ENCODE results near the gene STX18. TPM values are rescaled to one million over a fixed set of nuclear protein-coding genes. Genes with fewer than 3 reads are reported as not detected.

STX18 gene
- 36.5 TPM for total RNA-seq
- long read RNA-seq, transcript STX18-201 (11 exons, 2,138 nt), result major isoform, 36 of 45 reads
- long read RNA-seq, partial matches to known transcripts, result 1 of 45 reads
- long read RNA-seq, other reads (novel, unspliced or antisense), result 7 of 45 reads

DNA sequence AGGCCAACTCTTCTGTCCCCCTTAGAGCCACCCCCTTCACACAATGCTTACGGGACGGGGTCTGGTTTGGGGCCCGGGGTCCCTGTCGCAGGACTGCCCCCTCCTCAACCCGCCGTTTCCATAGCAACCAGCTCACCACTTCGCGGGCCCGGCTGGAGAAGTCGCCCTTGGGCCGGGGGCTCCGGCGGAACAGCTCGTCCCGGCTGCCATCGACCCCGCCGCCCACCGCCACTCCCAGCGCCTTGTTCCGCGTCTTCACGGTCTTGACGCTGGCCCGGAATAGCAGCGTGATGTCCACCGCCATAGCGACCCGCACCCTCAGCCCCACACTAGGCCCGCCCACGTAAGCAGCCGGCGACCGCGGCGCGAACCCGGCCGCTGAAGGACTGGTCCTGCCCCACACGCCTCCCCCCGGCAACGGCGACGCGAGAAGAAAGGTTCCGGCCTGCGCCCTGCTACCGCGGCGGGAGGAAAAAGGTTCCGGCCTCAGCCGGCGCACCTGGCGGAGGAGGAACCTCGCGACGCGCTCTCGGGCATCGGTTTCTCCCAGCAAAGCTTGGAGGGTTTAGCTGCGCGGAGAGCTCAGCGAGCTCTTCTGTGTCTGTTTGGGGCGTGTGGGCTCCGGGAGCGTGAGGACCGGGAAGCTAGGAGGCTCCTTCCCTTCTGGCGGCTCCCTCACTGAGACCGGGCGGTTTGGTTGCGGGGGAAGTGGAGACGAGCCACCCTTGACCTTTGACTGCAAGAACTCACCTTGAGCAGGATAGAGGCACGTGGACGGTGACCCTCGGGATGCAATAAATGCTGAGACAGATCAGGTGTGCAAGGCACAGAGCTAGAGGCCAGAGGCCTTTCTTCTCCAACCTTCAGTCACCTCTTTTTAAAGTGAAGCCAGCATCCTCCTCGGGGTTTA lies at the start of gene STX18:
STX18 (minus strand) TSS at position 388 of the 910 bp plus-strand sequence; CDS start at position 304, 84 bp downstream.
- peak within 1 kb of the TSS; percentile 92 for H3K27ac ChIP-seq

DNA sequence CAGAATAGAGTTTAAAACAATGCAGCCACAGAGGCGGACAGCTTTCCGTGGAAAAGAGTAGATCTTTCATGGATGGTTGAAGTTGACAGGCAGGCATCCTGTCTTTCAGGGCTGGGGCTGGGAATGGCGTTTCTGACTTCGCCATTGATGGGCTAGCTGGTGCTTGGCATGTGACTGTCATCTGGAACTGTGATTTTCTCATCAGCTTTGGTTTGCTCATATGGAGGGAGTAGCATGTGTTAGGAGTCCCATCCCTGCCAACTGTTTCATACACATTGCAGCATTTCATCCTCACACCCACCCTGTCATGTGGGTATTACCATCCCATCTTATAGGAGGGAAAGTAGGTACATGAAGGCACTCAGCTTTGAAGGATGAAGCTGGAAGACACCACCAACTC lies 49.2 kb upstream of the STX18 start:
- peaks cover 15% of the 10 kb centered on the region for H3K9me3 ChIP-seq
- H3K27ac ChIP-seq, result no peak overlapping the region
- H3K27me3 ChIP-seq (ENCODE audit: low read depth), result no peaks in the 10 kb centered on the region
- TF ChIP-seq, protein P1, sequence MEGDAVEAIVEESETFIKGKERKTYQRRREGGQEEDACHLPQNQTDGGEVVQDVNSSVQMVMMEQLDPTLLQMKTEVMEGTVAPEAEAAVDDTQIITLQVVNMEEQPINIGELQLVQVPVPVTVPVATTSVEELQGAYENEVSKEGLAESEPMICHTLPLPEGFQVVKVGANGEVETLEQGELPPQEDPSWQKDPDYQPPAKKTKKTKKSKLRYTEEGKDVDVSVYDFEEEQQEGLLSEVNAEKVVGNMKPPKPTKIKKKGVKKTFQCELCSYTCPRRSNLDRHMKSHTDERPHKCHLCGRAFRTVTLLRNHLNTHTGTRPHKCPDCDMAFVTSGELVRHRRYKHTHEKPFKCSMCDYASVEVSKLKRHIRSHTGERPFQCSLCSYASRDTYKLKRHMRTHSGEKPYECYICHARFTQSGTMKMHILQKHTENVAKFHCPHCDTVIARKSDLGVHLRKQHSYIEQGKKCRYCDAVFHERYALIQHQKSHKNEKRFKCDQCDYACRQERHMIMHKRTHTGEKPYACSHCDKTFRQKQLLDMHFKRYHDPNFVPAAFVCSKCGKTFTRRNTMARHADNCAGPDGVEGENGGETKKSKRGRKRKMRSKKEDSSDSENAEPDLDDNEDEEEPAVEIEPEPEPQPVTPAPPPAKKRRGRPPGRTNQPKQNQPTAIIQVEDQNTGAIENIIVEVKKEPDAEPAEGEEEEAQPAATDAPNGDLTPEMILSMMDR (IDR thresholded peaks at IDR 0.05), result no peak
- intact Hi-C loops (cut with DNase I), result no loop called here
- ATAC-seq (no peak), DNase-seq (no peak)
- H3K4me1 ChIP-seq, result no peaks in the 10 kb centered on the region
- no peak overlapping the region for H3K4me3 ChIP-seq
- H3K36me3 ChIP-seq, result no peaks in the 10 kb centered on the region

More for the DNA sequence above, at the start of gene STX18:
- Histone ChIP-seq H3K36me3 (peaks cover 3% of the 10 kb centered on the region), H3K27me3 (ENCODE audit: low read depth) (no peaks in the 10 kb centered on the region), H3K4me3 (peak within 1 kb of the TSS; percentile 98), H3K4me1 (peaks cover 36% of the 10 kb centered on the region), H3K9me3 (no peaks in the 10 kb centered on the region)
- DNase-seq (peak; percentile 92), ATAC-seq (peak; percentile 98 to 99)
- intact Hi-C loops (cut with DNase I), result no loop called here
- TF ChIP-seq, protein P1 (IDR thresholded peaks at IDR 0.05), result no peak

DNA sequence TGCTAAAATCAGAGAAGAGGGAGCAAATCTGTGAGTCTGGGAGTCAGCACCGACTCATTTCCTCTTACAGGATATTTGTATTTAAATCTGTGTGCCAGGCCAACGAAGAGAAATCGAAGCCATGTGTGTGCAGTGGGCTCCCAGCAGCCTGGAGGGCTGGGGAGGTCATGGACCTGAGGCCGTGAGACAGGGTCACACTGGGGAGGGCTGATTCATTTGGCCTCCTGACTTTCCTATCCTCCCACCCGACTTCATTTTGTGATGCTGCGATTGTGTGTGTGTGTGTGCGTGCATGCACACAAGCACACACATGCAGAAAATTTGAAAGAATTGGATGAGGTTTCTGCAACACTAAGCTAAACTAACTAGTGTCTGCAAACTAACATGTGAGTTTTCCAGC lies 48.7 kb upstream of the STX18 start:
- no peaks in the 10 kb centered on the region for H3K4me1 ChIP-seq
- ATAC-seq, result no peak
- TF ChIP-seq, protein P1 (IDR thresholded peaks at IDR 0.05), result no peak
- H3K36me3 ChIP-seq, result no peaks in the 10 kb centered on the region
- H3K27ac ChIP-seq, result no peak overlapping the region
- no peak overlapping the region for H3K4me3 ChIP-seq
- no peak for DNase-seq
- peaks cover 13% of the 10 kb centered on the region for H3K9me3 ChIP-seq
- H3K27me3 ChIP-seq (ENCODE audit: low read depth), result no peaks in the 10 kb centered on the region
- intact Hi-C loops (cut with DNase I), result no loop called here

DNA sequence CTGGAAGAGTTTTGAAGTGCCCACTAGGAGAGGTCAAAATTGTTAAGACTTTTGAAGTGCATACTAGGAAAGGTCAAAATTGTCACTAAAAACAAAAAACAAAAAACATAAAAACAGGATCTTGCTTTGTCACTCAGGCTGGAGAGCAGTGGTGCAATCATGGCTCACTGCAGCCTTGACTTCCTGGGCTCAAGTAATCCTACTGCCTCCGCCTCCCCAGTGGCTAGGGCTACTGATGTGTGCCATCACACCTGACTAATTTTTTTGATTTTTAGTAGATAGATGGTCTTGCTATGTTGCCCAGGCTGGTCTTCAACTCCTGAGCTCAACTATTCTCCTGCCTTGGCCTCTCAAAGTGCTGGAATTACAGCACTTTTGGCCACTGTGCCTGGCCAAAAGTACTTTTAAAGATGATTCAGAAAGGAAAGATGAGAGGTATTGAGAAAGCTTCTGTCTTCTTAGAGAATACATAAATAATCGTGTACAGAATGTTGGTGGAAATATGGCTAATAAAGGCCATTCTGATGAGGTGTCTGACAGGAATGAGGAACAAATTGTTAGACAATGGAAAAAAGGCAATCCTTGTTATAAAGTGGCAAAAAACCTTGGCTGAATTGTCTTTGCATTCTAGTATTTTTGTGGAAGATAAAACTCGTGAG lies 43.3 kb upstream of the STX18 start:
- Histone ChIP-seq H3K27me3 (ENCODE audit: low read depth) (no peaks in the 10 kb centered on the region), H3K4me1 (no peaks in the 10 kb centered on the region), H3K27ac (no peak overlapping the region), H3K36me3 (no peaks in the 10 kb centered on the region), H3K4me3 (no peak overlapping the region), H3K9me3 (no peaks in the 10 kb centered on the region)
- intact Hi-C loops (cut with DNase I), result no loop called here
- ATAC-seq (no peak), DNase-seq (no peak)
- TF ChIP-seq, protein P1 (IDR thresholded peaks at IDR 0.05), result no peak

DNA sequence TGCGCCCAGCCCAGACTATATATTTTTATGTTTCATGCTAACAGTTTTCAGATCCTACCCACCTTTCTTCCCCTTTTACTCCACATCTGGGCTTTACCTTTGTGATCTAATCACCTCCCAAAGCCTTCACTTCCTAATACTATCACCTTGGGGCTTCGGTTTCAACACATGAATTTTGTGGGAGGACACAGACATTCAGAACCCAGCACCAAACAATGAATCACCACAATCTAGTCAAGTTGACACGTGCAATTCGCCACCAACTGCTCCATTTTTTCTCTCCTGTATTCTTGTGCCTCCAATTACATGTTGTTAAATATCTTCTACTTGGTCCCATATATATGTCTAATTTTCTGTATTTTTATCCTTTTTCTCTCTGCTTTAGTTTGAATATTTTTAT lies 41.8 kb upstream of the STX18 start:
- ATAC-seq, result no peak
- DNase-seq, result no peak
- TF ChIP-seq, protein P1 (IDR thresholded peaks at IDR 0.05), result no peak

More for the DNA sequence above, 41.8 kb upstream of the STX18 start:
- H3K9me3 ChIP-seq, result no peaks in the 10 kb centered on the region
- intact Hi-C loops (cut with DNase I), result no loop called here
- H3K27ac ChIP-seq, result no peak overlapping the region
- H3K4me1 ChIP-seq, result no peaks in the 10 kb centered on the region
- no peaks in the 10 kb centered on the region for H3K36me3 ChIP-seq
- no peaks in the 10 kb centered on the region for H3K27me3 ChIP-seq (ENCODE audit: low read depth)
- H3K4me3 ChIP-seq, result no peak overlapping the region

Measured in lower lobe of right lung (tissue), 2 donors.